ENCODE measurements around the gene HEATR5A. TPM values are rescaled to one million over a fixed set of nuclear protein-coding genes. Genes with fewer than 3 reads are reported as not detected.
A peak's percentile ranks its signal among the peaks of the same experiment; 100 is the strongest.
"Not testable (repeated sequence)": the region's sequence is repeated elsewhere in the genome, so short reads cannot be mapped to it uniquely, and the experiment has no call there.

Gene HEATR5A
- total RNA-seq, 1 donor from 2014 or later = 57.7 TPM

DNA sequence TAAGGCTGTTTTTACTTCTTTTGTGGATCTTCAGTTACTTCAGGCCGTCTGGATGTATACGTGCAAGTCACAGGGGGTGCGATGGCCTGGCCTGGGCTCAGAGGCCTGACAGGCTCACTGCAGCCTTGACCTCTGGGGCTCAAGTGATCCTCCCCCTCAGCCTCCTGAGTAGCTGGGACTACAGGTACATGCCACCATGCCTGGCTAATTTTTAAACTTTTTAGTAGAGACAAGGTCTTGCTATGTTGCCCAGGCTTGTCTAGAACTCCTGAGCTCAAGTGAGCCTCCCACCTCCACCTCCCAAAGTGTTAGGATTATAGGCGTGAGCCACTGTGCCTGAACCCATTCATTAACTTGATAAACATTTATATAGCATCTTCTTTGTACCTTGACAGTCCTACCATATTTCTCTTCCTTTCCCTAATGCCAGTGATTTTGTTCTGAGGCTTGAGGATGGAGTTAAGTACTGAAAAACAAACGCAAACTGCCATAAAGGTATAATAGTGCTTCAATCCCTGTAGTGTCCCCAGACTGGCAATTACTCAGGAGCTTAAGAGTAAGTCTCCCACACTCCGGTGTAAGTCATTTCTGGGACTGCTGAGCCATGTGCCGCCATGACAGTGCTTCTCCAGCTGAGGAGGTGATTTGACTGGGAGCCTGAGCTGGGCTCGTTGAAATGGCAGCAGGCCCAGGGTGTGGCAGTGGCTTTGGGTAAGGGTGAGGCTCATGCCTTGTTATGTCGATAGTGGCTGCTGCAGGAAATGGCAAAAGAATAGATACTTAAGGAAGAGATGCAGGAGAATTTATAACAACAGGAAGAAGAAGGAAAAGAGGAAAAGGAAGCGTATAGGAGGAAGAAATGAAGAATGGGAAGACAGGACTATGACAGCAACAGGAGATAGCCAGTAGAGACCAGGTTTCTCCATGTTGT lies 169.1 kb downstream of the HEATR5A start:
- H3K27me3 Mint-ChIP-seq (ENCODE audit: low read depth) = no peaks in the 10 kb centered on the region
- H3K4me1 Mint-ChIP-seq (ENCODE audit: low read depth) = no peaks in the 10 kb centered on the region

DNA sequence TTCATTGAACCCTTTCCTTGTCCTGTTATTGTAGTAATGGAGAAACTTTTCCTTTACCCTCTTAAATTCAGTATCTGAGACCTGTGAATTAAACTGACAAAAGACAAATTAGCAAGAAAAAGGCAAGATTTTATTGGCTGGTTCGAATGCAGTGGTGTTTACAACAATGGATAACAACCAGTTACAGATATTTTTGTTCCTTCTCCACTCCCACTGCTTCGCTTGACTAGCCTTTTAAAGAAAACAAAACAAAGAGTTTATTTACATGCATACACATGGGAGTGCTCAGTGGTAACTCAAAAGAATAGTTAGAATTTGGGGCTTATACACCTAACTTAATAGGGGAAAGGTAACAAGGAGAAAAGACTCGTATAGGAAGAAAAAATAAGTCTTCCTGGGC lies 175.7 kb downstream of the HEATR5A start:
- no peaks in the 10 kb centered on the region for H3K36me3 Mint-ChIP-seq (ENCODE audit: low read depth)
- H3K27me3 Mint-ChIP-seq (ENCODE audit: low read depth) = no peaks in the 10 kb centered on the region
- H3K9me3 Mint-ChIP-seq (ENCODE audit: low read depth) = no peaks in the 10 kb centered on the region
- H3K4me1 Mint-ChIP-seq (ENCODE audit: low read depth) = peaks cover 11% of the 10 kb centered on the region
- DNase-seq (ENCODE audit: low spot score) = no peak
- TF ChIP-seq, protein P1, sequence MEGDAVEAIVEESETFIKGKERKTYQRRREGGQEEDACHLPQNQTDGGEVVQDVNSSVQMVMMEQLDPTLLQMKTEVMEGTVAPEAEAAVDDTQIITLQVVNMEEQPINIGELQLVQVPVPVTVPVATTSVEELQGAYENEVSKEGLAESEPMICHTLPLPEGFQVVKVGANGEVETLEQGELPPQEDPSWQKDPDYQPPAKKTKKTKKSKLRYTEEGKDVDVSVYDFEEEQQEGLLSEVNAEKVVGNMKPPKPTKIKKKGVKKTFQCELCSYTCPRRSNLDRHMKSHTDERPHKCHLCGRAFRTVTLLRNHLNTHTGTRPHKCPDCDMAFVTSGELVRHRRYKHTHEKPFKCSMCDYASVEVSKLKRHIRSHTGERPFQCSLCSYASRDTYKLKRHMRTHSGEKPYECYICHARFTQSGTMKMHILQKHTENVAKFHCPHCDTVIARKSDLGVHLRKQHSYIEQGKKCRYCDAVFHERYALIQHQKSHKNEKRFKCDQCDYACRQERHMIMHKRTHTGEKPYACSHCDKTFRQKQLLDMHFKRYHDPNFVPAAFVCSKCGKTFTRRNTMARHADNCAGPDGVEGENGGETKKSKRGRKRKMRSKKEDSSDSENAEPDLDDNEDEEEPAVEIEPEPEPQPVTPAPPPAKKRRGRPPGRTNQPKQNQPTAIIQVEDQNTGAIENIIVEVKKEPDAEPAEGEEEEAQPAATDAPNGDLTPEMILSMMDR (IDR thresholded peaks at IDR 0.05) = no peak
- H3K4me3 Mint-ChIP-seq (ENCODE audit: unreplicated experiment) = no peak overlapping the region
- H3K27ac Mint-ChIP-seq (ENCODE audit: unreplicated experiment) = no peak overlapping the region

More for the DNA sequence above, 169.1 kb downstream of the HEATR5A start:
- no peaks in the 10 kb centered on the region for H3K36me3 Mint-ChIP-seq (ENCODE audit: low read depth)
- no peak for DNase-seq (ENCODE audit: low spot score)
- H3K9me3 Mint-ChIP-seq (ENCODE audit: low read depth) = no peaks in the 10 kb centered on the region
- TF ChIP-seq, protein P1 (IDR thresholded peaks at IDR 0.05) = no peak
- H3K4me3 Mint-ChIP-seq (ENCODE audit: unreplicated experiment) = no peak overlapping the region
- no peak overlapping the region for H3K27ac Mint-ChIP-seq (ENCODE audit: unreplicated experiment)

DNA sequence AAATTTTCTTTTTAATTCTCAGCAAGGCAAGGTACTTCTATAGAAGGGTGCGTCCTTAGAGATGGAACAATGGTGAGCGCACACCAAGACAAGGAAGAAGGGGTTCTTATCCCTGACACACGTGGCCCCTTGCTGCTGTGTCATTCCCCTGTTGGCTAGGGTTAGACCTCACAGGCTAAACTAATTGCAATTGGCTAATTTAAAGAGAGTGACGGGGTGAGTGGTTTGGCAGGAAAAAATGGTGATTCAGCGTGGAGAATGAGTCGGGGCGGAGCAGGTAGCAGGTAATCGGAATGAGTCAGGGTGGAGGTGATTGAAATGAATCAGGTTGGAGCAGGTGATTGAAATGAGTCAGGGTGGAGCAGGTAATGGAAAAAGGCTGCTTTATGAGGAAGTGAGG lies 176.5 kb downstream of the HEATR5A start:
- Mint-ChIP-seq H3K36me3 (ENCODE audit: low read depth) (no peaks in the 10 kb centered on the region), H3K27ac (ENCODE audit: unreplicated experiment) (no peak overlapping the region), H3K4me3 (ENCODE audit: unreplicated experiment) (no peak overlapping the region)

DNA sequence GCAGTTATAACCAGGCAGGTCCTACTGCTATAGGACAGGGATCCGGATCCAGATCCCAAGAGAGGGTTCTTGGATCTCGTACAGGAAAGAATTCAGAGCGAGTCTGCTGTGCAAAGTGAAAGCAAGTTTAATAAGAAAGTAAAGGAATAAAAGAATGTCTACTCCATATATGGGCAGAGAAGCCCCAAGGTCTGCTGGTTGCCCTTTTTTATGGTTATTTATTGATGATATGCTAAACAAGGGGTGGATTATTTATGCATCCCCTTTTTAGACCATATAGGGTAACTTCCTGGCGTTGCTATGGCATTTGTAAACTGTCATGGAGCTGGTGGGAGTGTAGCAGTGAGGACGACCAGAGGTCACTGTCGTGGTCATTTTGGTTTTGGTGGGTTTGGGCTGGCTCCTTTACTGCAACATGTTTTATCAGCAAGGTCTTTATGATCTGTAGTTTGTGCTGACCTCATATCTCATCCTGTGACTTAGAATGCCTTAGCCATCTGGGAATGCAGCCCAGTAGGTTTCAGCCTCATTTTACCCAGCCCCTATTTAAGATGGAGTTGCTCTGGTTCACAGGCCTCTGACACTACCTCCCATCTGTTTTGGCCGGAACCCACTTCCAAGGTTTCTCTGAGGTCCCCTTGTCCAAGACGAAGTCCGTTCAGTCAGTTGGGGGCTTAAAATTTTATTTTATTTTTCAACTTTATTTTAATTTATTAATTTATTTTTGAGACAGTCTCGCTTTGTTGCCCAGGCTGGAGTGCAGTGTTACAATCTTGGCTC lies 178.0 kb downstream of the HEATR5A start:
- not testable (repeated sequence) for H3K27me3 Mint-ChIP-seq (ENCODE audit: low read depth); DNase-seq (ENCODE audit: low spot score); H3K9me3 Mint-ChIP-seq (ENCODE audit: low read depth); H3K36me3 Mint-ChIP-seq (ENCODE audit: low read depth)
- H3K27ac Mint-ChIP-seq (ENCODE audit: unreplicated experiment) = peak overlapping the region; percentile 42
- H3K4me3 Mint-ChIP-seq (ENCODE audit: unreplicated experiment) = peak overlapping the region; percentile 27
- H3K4me1 Mint-ChIP-seq (ENCODE audit: low read depth) = peaks cover 11% of the 10 kb centered on the region

More for the DNA sequence above, 176.5 kb downstream of the HEATR5A start:
- TF ChIP-seq, protein P1 (IDR thresholded peaks at IDR 0.05) = no peak
- no peaks in the 10 kb centered on the region for H3K27me3 Mint-ChIP-seq (ENCODE audit: low read depth)
- H3K4me1 Mint-ChIP-seq (ENCODE audit: low read depth) = peaks cover 11% of the 10 kb centered on the region
- no peak for DNase-seq (ENCODE audit: low spot score)
- no peaks in the 10 kb centered on the region for H3K9me3 Mint-ChIP-seq (ENCODE audit: low read depth)

Other genes with a start within 250 kb of the HEATR5A start
- gene HECTD1, start 212.8 kb downstream of the HEATR5A start, total RNA-seq = 142 to 178 TPM (median 146 TPM) in 3 replicates
- 29.5 to 36.1 TPM (median 34.1 TPM) in 3 replicates for gene DTD2, start 37.0 kb upstream of the HEATR5A start, total RNA-seq
- gene GPR33, start 67.5 kb upstream of the HEATR5A start, total RNA-seq = not detected in 3 replicates
- gene NUBPL, start 140.9 kb upstream of the HEATR5A start, total RNA-seq = 9.3 to 13.9 TPM (median 9.8 TPM) in 3 replicates

Data from chondrocyte (in vitro differentiated cells).